Activated CD8-positive, alpha-beta memory T cell treated with anti-CD3 and anti-CD28 coated beads for 24 hours (primary cell): ENCODE data around the gene MRPL4.

Experiments used
- DNase-seq: peaks from one replicate; pipeline ENCODE4 v3.0.0-alpha.2; 2020

MRPL4 gene

DNA sequence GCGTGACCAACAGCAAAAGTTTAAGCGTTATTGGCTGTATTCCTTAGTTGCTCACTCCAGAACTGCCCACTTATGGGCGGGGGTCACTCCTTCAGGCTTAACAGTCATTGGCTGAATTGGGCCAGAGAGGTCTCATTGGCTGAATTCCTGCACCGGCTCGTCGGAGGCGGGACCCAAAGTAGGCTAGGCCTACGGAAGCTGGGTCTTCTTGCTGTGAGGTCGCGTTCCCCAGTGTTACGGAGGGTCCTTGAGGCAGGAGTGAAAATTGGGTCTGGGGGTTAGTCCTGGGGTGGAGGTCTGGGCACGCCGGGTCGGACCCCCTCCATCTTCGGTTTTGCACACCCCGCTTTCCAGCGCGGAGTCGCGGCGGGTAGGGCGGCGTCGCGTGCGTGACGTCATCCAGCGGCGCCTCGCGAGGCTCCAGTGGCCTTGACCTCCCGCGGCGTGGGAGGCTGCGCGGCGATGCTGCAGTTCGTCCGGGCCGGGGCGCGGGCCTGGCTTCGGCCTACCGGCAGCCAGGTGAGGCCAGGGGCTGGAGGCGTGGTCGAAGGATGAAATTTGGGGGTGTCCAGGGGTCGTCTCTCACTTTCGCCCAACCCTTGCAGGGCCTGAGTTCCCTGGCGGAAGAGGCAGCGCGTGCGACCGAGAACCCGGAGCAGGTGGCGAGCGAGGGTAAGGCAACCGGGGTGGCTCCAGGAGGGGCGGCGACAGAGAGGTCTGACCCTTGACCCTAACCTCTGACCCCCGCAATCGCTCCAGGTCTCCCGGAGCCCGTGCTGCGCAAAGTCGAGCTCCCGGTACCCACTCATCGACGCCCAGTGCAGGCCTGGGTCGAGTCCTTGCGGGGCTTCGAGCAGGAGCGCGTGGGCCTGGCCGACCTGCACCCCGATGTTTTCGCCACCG, at the start of gene MRPL4:
Gene MRPL4 (plus strand): TSS at position 423 of the 903 bp plus-strand sequence. CDS start 40 bp downstream, at position 463.
- DNase-seq: peak; percentile 98

- no peak for DNase-seq
These were observed 48.3 kb upstream of the MRPL4 start for GRCh38 chr19:10203686-10204085.

DNA sequence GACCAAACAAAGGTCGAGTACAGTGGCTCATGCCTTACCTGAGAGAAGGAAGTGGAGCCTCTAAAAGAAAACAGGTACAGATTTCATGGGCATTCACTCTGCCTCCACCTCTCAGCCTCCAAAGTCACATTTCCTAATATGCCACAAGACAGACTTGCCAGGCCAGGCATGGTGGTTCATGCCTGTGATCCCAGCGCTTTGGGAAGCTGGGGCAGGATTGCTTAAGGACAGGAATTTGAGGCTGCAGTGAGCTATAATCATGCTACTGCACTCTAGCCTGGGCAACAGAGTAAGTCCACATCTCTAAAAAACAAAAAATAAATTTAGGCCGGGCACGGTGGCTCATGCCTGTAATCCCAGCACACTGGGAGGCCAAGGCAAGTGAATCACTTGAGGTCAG, 46.4 kb upstream of the MRPL4 start:
- DNase-seq: no peak

GRCh38 chr19:10206226-10206885, 45.7 kb upstream of the MRPL4 start:
- no peak for DNase-seq

DNA sequence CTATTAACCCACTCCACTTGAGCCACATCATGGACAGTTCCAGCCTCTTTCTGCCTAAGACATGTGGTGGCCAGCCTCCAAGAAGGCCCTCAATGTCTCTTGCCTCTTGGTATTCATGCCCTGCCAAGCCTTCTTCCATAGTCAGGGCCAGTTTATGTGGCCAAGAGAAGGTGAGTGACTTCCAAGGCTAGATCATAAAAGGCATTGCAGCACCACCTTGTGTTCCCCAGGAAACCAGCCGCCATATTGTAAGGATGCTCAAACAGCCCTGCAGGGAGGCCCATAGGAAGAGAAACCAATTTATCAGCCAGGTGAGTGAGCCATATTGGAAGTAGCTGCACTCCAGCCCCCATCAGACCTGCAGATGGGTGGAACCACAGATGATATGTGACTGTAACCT, 45.0 kb upstream of the MRPL4 start:
- no peak for DNase-seq

- no peak for DNase-seq
These were observed 42.7 kb upstream of the MRPL4 start for GRCh38 chr19:10209315-10209714.

DNA sequence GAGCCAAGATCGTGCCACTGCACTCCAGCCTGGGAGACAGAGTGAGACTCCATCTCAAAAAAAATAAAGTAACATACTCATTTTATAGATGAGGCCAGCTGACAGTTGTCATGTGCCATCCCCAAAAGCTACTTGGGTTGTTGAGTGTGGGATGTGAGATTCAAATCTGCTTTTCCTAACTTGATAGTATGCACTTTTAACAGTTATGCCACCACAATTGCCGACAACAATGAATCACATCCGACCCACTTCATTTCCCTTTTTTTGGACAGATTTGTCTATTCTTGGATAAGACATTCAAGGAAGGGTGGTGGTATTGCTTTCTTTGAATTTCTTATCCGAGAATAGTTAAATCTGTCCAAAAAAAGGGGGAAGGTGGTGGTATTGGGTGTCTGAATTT, 41.0 kb upstream of the MRPL4 start:
- DNase-seq: no peak

DNA sequence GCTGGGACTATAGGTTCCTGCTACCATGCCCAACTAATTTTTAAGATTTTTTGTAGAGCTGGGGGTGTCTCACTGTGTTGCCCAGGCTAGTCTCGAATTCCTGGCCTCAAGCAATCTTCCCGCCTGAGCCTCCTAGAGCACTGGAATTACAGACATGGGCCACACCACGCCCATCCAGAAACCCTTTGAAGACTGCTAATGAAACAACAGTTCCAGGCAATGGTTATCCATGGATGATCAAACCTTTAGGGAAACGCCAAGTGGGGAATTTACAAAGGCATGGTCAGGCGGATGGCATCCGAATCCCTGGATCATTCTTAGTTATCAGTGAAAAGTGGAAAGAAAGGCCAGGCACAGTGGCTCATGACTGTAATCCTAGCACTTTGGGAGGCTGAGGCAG, 40.3 kb upstream of the MRPL4 start:
- DNase-seq: no peak

DNA sequence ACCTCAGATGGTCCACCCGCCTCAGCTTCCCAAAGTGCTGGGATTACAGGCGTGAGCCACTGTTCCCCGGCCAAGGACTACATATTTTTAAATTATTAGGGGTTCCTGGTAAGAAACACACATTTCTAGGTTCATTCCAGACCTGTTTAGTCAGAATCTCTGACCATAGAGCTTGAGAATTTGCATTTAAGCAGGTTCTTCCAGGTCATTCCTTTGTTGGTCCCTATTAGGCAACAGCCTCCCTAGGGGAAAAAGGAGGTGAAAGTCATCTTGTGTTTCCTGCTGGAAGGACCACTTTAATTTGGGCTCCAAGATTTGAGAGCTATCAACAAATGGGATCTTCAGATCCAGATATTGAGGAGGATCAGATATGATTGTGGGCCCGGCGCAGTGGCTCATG, 37.2 kb upstream of the MRPL4 start:
- DNase-seq: no peak

DNA sequence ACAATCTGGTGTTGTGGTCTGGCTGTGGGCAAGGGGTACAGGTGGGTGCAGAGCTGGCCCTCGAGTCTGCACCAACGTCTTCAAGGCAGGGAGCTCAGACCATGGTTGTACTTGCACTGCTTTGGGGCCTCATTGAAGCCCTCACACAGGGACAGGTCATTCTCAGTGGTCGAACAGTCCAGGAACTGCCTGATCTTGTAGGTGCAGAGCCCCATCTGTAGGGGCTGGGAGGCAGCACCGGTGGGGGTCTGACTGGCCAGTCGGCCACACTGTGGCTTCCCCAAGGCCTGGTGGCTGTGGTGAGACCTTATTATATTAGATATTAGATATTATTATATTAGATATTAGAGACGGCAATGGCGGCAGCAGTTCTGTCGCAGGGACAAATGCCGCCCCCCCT, 34.9 kb upstream of the MRPL4 start:
- DNase-seq: no peak

GRCh38 chr19:10219678-10220077, 32.3 kb upstream of the MRPL4 start:
- DNase-seq: peak; percentile 62

DNA sequence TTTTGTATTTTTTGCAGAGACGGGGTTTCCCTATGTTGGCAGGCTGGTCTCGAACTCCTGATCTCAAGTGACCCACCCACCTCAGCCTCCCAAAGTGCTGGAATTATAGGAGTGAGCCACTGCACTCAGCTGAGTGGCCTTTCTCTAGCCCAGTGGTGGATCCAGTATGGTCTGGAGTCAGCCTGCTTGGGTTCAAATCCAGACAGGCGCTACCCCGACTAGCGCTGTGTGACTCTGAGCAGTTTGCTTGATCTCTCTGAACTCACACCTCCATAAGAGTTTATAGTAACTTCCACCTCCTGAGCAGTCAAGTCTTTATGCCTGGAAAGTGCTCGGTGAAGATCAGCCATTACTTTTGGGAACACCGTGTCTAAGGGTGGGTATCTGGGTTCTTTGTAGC, 31.3 kb upstream of the MRPL4 start:
- DNase-seq: no peak

GRCh38 chr19:10222201-10222890, 29.7 kb upstream of the MRPL4 start:
- DNase-seq: no peak

GRCh38 chr19:10223488-10224213, 28.4 kb upstream of the MRPL4 start:
- DNase-seq: no peak

GRCh38 chr19:10224337-10224736, 27.7 kb upstream of the MRPL4 start:
- DNase-seq: no peak

GRCh38 chr19:10226021-10226375, 26.0 kb upstream of the MRPL4 start:
- no peak for DNase-seq

GRCh38 chr19:10226376-10227025, 25.5 kb upstream of the MRPL4 start:
- no peak for DNase-seq

DNA sequence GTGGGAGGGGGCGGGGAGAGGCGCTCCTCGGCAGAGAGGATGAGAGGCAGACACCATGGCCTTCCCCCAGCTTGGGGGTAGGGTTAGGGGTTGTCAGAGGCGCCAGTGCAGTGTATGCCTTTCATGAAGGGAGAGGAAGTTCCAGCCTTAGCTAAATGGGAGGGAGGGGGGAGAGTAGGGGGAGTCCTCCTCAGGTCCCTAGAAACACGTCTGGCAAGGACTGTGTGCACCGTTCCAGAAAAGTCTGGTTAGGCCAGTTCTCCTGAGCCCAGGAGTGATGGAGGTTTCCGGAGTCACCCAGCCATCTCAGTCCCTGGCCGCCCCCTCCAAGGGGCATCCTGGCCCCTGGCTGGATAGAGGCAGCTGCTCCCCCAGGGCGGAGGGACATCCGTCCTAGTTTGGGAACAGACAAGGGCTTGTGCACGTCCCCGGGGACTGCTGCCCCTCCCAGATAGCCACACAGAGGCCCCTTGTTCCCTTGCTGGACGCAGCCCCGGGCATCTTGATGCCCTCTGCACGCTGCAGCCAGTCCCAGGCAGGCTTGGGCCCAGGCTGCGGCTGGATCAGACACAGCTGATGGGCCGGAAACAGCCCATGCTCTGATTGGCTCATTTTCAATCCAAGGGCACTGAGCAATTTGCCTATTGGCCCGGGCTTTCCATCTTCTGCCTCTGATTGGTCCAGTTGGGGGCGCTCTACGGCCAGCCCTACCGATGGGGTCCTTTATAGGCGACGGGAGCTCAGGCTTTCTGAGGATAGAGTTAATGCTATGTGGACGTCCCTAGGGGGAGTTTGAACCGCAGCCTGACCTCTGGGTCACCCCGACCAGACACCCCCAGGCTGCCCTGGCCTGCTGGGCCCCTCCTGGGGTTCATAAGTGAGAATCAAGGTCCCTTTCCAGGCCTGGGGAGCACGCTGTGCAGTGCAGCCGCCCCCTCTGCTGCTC, 24.7 kb upstream of the MRPL4 start:
- no peak for DNase-seq

DNA sequence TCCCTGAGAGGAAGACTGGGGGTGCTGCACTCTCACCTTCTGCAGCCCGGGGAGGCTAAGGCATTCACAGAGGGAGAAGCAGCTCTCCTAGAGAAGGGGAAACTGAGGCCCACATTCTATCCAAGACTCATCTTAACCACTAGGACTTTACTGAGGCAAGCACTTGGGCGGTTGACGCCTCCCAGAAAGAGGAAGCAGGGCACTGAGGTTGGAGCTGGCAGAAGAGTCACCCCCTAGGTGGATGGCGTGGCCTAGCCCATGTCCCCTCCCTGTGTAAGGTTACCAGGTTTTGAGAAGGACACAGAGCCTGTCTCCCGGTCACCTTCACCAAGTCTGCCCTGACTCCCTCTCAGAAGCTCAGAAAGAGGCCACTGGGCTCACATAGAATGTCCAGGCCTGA, 23.6 kb upstream of the MRPL4 start:
- no peak for DNase-seq

GRCh38 chr19:10228920-10229319, 23.1 kb upstream of the MRPL4 start:
- DNase-seq: no peak

GRCh38 chr19:10230173-10230860, 21.7 kb upstream of the MRPL4 start:
- peak; percentile 79 for DNase-seq
